ENCODE results near the gene MICU2. TPM values are rescaled to one million over a fixed set of nuclear protein-coding genes. Genes with fewer than 3 reads are reported as not detected.

Gene MICU2
- total and polyA plus RNA-seq, 11 donors = 50.4 to 144 (median 59.8) TPM

DNA sequence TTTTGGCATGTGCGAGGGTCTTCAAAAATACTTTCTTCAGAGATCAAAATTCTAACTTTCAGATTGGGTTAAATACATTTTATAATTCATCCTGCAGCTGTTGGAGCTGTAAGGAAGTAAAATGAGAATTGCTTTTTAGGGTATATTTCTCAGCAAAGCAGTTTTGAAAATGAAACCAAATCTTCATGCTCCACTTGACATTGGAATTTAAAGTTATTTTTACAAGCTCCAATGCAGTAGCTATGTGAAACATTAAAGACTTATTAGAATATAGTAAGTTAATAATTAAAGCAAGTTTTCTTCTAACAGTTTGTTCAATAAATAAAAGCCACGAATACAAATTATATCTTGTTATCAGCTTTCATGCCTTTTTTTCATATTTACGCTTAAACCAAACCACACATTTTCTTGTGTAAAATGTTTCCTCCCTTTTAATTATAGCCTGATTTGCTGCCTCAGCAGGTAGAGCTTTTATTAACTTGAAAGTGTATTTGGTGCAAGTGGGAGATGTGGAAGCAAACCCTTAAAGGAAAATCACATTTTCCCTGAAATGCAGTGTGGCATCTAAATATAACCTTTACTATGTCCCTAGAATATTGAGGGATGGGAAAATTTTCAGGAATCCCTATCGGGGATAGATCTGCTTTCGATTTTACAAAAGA lies 12.4 kb upstream of the MICU2 start:
- intact Hi-C loops (cut with DNase I) = no loop called here
- no peaks in the 10 kb centered on the region for H3K36me3 ChIP-seq
- H3K27me3 ChIP-seq = peaks cover 0 to 18% (median 0%) of the 10 kb centered on the region in 9 donors
- peaks cover 0 to 3% (median 0%) of the 10 kb centered on the region in 12 donors for H3K4me1 ChIP-seq
- 53 to 89% (median 86%) methylated on average over 5 of the region's 5 CpGs for WGBS, 4 donors
- no peak for DNase-seq
- H3K4me3 ChIP-seq = no peak overlapping the region
- TF ChIP-seq POLR2A (IDR thresholded peaks at IDR 0.05) = no peak
- TF ChIP-seq, protein P1, sequence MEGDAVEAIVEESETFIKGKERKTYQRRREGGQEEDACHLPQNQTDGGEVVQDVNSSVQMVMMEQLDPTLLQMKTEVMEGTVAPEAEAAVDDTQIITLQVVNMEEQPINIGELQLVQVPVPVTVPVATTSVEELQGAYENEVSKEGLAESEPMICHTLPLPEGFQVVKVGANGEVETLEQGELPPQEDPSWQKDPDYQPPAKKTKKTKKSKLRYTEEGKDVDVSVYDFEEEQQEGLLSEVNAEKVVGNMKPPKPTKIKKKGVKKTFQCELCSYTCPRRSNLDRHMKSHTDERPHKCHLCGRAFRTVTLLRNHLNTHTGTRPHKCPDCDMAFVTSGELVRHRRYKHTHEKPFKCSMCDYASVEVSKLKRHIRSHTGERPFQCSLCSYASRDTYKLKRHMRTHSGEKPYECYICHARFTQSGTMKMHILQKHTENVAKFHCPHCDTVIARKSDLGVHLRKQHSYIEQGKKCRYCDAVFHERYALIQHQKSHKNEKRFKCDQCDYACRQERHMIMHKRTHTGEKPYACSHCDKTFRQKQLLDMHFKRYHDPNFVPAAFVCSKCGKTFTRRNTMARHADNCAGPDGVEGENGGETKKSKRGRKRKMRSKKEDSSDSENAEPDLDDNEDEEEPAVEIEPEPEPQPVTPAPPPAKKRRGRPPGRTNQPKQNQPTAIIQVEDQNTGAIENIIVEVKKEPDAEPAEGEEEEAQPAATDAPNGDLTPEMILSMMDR (IDR thresholded peaks at IDR 0.05) = no peak
- no peak for ATAC-seq
- H3K27ac ChIP-seq = no peak overlapping the region
- H3K9me3 ChIP-seq = no peaks in the 10 kb centered on the region

DNA sequence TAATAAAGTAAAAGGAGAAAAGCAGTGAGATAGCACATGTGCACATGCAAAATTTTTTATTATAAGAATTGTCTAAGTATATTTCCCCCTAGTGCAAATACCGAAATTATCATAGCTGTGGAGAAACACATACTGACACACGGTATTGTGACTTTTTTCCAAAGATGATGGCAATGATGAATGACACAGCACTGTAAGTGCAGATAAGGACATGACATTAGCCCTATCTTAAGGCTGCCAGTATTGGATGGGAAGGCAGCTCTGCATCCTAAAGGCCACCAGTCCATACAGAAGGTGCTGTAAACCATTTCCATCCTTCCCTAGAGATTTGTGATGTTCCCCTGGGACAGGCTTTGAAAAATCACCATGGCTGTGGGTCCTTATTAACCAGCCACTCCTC lies 11.5 kb upstream of the MICU2 start:
- intact Hi-C loops (cut with DNase I) = no loop called here
- 48 to 58% (median 55%) methylated on average over 2 of the region's 2 CpGs for WGBS, 4 donors
- ATAC-seq (no peak), DNase-seq (no peak)
- H3K27me3 ChIP-seq = peaks cover 0 to 13% (median 0%) of the 10 kb centered on the region in 9 donors
- no peaks in the 10 kb centered on the region for H3K36me3 ChIP-seq
- TF ChIP-seq, protein P1 (IDR thresholded peaks at IDR 0.05) = no peak
- no peak for TF ChIP-seq POLR2A (IDR thresholded peaks at IDR 0.05)
- H3K4me1 ChIP-seq = peaks cover 0 to 3% (median 0%) of the 10 kb centered on the region in 12 donors
- H3K27ac ChIP-seq = no peak overlapping the region
- H3K9me3 ChIP-seq = no peaks in the 10 kb centered on the region
- no peak overlapping the region for H3K4me3 ChIP-seq

DNA sequence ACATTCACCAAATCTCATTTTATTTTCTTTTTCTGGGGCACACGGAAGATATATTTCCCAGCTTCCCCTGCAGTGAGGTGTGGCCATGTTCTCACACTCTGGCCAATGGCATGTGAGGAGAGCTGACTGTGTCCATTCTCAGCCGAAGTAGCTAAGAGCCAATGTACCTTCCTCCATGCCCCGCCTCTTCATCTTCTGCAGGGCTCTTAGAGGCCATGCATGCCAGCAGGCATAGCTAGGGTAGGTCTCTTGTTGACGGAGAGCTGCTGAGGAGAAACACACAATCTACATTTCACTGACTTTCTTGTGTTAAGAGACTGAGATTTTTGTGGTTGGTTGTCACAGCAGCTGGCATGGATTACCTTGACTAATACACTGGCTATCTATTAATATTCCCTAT lies 9.8 kb upstream of the MICU2 start:
- intact Hi-C loops (cut with DNase I) = no loop called here
- Histone ChIP-seq H3K36me3 (no peaks in the 10 kb centered on the region), H3K9me3 (no peaks in the 10 kb centered on the region), H3K27ac (no peak overlapping the region), H3K4me1 (peaks cover 0 to 3% (median 0%) of the 10 kb centered on the region in 12 donors), H3K4me3 (no peak overlapping the region), H3K27me3 (peaks cover 0 to 20% (median 0%) of the 10 kb centered on the region in 9 donors)
- TF ChIP-seq POLR2A (IDR thresholded peaks at IDR 0.05) = no peak
- TF ChIP-seq, protein P1 (IDR thresholded peaks at IDR 0.05) = no peak
- WGBS, 4 donors = 67 to 82% (median 81%) methylated on average over 4 of the region's 4 CpGs
- no peak for DNase-seq
- no peak for ATAC-seq

DNA sequence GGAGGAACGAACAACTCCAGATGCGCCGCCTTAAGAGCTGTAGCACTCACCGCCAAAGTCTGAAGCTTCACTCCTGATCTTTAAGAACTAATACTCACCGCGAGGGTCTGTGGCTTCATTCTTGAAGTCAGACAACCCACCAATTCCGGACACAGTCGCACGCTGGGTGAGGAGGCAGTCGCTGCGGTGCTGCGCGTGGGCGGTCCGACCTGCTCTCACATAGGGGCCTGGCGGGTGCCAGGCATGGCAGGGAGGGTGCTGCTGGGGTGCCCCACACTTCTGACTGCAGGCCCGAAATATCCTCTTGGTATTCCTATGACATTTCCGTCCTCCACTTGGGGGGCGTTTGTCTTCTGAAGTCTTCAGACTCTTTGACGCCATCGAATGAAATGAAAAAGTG lies 7.4 kb upstream of the MICU2 start:
- peaks cover 0 to 29% (median 0%) of the 10 kb centered on the region in 9 donors for H3K27me3 ChIP-seq
- TF ChIP-seq, protein P1 (IDR thresholded peaks at IDR 0.05) = no peak
- TF ChIP-seq POLR2A (IDR thresholded peaks at IDR 0.05) = no peak
- peaks cover 0 to 2% (median 0%) of the 10 kb centered on the region in 12 donors for H3K4me1 ChIP-seq
- no peaks in the 10 kb centered on the region for H3K9me3 ChIP-seq
- DNase-seq (no peak), ATAC-seq (no peak)
- H3K27ac ChIP-seq = no peak overlapping the region
- WGBS, 4 donors = 93 to 95% (median 93%) methylated on average over 21 of the region's 21 CpGs
- no peak overlapping the region for H3K4me3 ChIP-seq
- intact Hi-C loops (cut with DNase I) = no loop called here
- no peaks in the 10 kb centered on the region for H3K36me3 ChIP-seq

All from heart left ventricle (tissue), 16 donors.